GM12875 (cell line): Measurements from ENCODE around the gene TSC22D2.

Source experiments
- H3K4me3 ChIP-seq: one replicate; pipeline ENCODE4 v1.5.1; 2011; ENCODE audit warnings: low read depth, low read length, control low read depth
- TF ChIP-seq, protein P1 (sequence below): IDR thresholded peaks from 2 replicates; pipeline ENCODE4 v1.5.1; 2011; ENCODE audit warnings: low read depth, mild to moderate bottlenecking, control low read depth, inconsistent platforms, low read length, moderate library complexity, borderline replicate concordance; ENCODE audit not compliant: insufficient read depth

TSC22D2 gene

GRCh38 chr3:150454085-150454484 is 46.0 kb downstream of the TSC22D2 start:
- H3K4me3 ChIP-seq: no peak overlapping the region
- TF ChIP-seq, protein P1, sequence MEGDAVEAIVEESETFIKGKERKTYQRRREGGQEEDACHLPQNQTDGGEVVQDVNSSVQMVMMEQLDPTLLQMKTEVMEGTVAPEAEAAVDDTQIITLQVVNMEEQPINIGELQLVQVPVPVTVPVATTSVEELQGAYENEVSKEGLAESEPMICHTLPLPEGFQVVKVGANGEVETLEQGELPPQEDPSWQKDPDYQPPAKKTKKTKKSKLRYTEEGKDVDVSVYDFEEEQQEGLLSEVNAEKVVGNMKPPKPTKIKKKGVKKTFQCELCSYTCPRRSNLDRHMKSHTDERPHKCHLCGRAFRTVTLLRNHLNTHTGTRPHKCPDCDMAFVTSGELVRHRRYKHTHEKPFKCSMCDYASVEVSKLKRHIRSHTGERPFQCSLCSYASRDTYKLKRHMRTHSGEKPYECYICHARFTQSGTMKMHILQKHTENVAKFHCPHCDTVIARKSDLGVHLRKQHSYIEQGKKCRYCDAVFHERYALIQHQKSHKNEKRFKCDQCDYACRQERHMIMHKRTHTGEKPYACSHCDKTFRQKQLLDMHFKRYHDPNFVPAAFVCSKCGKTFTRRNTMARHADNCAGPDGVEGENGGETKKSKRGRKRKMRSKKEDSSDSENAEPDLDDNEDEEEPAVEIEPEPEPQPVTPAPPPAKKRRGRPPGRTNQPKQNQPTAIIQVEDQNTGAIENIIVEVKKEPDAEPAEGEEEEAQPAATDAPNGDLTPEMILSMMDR: no peak

DNA sequence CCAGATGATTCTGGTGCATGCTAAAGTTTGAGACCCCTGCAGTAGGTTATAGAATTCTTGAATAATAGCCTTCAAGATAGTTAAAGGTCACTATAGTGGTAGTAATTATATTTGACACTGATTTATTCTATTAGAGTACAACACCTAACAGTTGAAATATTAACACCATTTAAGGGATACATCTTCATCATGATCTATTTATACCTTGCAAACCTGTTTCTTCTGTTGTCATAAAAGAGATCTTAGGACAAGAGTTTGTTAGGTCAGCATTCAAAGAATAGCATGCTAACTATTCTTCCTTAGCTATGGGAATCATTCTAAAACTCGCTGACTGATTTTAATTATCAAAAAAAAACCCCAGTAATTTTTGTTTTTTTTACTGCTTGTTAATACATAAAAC is 46.5 kb downstream of the TSC22D2 start:
- TF ChIP-seq, protein P1: no peak
- H3K4me3 ChIP-seq: no peak overlapping the region

- TF ChIP-seq, protein P1: no peak
- no peak overlapping the region for H3K4me3 ChIP-seq
Observed at GRCh38 chr3:150455341-150455740, 47.2 kb downstream of the TSC22D2 start.

DNA sequence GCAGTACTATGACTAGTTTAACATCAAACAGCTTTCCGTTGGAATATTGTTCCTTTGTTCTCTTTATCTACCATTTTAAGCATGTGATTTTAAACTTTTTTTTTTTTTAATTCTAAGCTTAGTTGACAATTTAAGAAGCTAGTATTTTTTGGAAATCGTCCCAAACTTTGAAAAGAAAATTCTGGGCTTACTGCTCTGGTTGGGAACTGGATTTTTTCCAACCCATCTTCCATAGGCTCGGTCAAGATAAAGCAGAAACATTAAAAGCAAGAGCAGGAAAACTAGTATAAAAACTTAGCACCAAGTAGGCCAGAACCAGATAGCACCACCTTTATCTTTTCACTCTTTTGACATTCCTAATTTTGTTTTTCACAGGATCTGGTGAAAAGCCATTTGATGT is 49.9 kb downstream of the TSC22D2 start:
- H3K4me3 ChIP-seq: no peak overlapping the region
- TF ChIP-seq, protein P1: no peak

DNA sequence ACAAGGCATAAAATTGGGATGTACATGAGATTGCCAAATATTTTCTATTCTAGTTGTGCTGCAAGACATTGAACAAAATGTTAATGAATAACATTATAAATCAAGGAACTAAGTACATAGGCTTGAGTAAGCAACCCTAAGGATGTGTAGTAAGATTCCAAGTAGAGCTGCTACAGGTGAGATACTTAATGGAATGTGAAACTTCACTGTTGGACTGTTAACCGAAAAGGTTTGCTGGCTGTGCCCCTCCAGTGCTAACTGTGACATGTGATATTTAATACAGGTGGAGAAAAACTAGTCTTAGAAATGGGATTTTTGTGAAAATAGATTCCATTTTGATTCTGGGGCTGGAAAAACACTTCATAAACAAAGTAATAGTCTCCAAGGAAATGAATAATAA is 52.4 kb downstream of the TSC22D2 start:
- no peak overlapping the region for H3K4me3 ChIP-seq
- TF ChIP-seq, protein P1: no peak

GRCh38 chr3:150461399-150461798 is 53.3 kb downstream of the TSC22D2 start:
- TF ChIP-seq, protein P1: no peak

GRCh38 chr3:150462108-150462507 is 54.0 kb downstream of the TSC22D2 start:
- TF ChIP-seq, protein P1: no peak
- no peak overlapping the region for H3K4me3 ChIP-seq

More at GRCh38 chr3:150461399-150461798, 53.3 kb downstream of the TSC22D2 start:
- no peak overlapping the region for H3K4me3 ChIP-seq
